COR-L47 (cell line): Measurements from ENCODE around the gene SLC6A11.
A peak's percentile ranks its signal among the peaks of the same experiment; 100 is the strongest.

Experiments used
- DNase-seq: peaks from one replicate; lab custom pipeline; 2025; lab: John Stamatoyannopoulos, UW

The SLC6A11 gene

DNA sequence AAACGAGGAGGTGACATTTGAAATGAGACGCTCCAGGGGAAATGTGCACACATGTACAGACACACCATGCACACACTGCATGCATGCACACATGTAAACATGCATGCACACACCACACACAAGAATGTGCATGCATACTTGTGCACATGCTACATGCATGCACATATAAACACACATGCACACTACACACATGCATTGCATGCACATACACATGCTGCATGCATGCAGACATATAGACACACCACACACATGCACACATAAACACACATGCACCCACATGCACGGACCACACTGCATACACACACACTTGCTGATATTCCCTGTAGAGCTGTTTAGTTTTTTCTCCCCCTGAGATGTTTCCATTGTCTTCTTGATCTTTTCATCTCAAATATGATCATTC, 138.7 kb downstream of the SLC6A11 start:
- DNase-seq: no peak

DNA sequence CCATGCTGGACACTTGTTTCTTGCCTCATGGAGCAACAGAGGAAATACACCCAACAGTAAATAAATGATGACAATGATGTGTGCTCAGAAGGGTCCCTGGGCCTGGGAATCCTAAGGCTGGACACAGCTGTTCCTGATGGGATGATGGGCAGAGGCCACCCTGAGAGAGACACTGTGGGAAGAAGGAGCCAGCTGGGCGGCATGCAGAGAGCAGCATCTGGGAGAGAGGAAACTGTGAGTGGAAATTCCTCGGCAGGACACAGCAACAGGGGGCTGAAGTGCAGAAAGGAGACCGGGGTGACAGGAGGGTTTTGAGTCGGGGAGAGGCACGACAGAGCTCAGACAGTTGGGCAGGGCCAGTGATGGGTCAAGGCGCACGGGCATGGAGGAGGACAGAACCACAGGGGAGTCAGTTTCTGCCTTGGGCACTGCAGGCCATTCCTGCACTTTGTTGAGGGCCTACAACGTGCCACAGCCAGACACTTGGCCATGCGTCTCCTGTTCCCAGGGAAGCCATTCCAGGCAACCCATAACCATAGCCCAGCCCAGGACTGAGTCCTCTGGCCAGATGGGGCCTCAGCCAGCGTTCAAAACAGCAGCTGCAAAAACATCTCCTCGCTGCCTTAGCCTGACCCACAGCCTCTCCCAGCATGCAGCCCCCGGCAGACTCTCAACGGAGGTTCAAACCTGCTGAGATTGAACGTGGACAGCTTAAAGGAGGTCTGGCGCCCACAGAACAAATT, 139.9 kb downstream of the SLC6A11 start:
- no peak for DNase-seq

DNA sequence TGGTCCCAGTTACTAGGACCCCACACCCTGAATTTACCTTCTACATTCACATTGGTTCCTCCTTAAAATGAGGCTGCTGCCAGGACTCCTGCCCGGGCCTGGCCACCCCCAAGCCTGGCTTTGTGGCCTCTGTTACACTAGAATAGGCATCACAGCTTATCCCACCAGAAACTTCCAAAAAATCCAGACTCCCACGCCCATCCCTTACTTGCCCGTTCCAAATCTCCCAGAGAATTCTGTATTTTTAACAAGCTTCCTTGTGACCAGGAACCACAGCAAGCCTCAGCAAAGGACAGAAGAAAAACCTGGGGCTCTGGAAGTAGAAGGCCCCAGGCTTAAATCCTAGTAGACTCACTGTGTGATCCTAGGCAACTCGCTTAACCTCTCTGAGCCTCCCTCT, 140.5 kb downstream of the SLC6A11 start:
- DNase-seq: no peak

DNA sequence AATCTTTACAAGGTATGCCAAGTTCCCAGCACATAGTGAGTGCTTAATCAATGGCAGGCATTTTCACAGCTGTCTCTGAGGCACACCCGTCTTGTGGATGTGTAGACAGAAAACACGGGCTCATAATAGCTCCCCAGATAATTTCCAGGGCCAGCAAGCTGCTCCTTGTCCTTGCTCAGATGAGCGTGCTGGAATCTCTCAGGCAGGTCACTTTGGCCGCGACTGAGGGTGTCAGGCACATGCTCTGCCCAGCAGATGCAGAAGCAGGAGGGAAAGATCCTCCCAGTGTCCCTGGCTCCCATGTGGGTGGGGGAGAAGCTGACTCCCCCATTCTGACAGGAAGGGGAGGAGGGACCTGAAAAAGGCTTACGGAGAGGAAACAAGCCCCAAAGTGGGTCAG, 141.0 kb downstream of the SLC6A11 start:
- DNase-seq: no peak

DNA sequence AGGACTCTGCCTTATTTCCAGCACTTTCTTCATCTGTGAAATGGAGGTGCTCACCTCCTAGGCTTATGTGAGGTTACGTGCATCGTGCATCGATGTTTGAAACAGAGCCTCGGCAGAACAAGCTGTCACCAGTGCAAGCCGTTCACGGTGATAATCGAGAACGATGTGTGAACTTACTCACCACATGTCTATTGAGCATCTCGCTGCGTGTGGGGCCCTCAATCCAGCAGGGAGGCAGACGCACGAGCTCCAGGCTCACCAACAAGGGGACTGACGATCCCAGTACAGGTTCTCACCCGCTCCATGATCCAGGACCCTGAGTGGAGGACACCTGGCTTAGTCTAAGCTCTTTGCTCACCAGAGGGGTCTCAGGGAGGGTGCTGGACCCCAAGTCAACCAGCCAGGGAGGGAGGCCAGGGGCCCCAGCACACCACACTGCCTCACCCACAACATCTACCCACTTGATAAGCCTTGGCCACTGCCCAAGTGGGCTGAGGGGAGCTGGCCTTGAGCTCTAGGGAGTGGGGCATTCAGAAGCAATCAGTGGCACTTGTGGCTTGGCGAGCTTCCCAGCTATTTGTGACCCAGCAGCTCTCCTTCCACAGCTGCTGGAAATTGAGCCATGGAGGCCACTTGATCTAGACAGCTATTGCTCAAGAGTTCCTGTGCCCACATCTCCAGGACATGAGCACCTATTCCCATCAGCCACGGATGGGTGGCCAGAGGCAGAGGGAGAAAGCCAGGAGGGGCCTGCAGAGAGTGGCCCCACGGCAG, 142.1 kb downstream of the SLC6A11 start:
- DNase-seq: peak; percentile 73

DNA sequence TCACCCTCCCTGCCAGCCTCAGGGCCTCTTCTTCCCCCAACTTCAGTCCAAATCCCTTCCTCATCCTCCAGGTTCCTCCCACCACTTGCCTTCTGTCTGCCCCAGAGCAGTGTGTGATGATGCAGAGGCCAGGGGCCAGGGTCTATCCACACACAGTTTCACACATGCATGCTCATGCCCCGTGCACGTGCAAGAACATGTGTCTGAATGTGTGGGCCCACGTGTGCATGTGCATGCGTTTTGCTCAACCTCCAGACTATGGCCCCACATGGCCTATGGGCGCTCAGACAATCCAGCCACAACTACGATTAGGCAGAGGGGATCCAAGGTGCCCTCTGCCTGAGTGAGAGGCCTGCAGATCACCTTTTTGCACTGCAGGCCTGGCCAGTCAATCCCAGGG, 144.2 kb downstream of the SLC6A11 start:
- DNase-seq: no peak

DNA sequence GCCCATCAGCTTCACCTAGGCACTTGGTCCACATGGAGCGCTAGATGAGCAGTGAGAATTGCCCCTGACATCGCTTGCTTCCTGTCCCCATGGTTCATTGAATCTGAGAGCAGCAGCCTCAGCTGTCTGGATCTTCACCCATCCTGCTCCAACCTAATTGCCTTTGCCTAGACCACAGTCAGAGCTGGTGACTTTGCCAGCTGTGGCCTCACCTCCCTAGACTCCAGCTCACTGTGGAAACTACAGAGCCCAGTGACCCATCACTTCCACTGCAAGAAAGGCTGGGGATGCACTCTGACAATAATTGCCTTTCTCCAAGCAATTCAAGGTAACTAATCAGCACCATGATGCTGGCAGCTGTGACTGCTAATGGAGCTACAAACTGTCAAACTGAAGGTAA, 145.9 kb downstream of the SLC6A11 start:
- peak; percentile 36 for DNase-seq

DNA sequence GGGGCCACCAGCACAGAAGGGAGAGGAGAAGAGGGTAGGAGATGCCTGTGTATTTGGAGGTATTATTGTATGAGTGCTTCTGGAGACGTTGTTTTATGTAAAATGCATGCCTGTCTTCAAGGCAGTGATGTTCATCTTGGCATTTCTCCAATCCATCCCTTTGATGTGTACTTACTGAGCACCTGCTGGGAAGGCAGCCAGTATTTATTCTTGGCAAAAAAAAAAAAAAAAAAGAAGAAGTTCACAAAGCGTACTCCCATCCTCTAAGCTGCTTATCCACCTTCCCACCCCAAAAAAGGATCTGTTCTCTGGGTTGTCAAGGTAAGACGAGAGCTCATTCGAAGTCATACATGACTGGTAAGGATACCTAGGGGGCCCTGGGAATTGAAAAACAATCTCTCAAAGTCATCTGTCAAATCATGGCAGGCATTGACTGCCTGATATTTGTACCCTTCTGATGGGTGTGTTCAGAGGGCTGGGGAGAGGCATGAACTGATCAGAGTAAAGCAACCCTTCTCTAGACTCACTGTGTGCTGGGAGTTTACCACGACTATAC, 146.5 kb downstream of the SLC6A11 start:
- DNase-seq: peak; percentile 78

DNA sequence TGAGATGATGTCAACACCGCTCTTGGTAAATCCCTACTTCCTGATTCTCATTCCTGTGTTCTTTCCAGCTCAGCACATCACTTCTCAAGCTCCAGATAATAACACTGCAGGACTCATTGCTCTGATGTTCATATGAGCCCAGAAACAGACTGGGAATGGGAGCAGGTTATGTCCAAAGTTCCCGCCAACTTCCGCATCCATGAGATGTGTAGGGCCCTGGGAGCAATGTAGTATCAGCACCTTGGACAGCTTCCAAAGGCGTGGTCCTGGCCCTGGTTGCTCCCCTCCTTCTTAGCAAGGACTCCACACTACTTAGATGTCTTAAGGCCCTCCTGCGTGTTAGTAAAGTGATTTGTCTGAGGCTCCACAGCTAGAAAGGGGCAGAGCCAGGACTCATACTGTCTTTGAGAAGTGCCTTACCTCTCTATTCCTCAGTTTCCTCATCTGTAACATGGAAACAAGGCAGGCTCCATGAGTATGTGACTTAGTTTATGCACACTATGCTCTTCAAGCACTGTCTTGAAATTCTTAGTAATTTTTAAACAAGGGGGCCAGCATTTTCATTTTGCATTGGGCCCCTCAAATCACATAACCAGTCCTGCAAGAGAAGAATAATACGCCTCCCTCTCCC, 148.6 kb downstream of the SLC6A11 start:
- no peak for DNase-seq

DNA sequence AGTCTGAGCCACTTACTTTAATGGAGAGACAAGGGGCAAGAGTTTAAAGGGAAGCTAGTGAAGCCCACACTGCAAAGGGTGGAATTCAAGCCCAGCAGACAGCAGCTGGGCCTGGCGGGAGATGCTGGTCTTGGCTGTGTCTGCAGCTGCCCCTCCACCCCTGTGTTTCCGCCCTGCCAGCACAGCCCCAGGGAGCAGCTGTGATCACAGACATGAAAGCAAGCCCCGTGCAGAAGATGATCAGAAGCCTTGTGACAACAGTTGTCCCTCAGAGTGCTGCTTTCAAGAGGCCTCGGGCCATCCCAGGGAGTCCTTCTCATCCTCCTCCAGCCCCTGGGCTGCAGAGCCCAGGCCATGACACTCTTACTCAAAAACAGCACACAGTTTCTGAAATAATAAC, 152.4 kb downstream of the SLC6A11 start:
- DNase-seq: peak; percentile 55

DNA sequence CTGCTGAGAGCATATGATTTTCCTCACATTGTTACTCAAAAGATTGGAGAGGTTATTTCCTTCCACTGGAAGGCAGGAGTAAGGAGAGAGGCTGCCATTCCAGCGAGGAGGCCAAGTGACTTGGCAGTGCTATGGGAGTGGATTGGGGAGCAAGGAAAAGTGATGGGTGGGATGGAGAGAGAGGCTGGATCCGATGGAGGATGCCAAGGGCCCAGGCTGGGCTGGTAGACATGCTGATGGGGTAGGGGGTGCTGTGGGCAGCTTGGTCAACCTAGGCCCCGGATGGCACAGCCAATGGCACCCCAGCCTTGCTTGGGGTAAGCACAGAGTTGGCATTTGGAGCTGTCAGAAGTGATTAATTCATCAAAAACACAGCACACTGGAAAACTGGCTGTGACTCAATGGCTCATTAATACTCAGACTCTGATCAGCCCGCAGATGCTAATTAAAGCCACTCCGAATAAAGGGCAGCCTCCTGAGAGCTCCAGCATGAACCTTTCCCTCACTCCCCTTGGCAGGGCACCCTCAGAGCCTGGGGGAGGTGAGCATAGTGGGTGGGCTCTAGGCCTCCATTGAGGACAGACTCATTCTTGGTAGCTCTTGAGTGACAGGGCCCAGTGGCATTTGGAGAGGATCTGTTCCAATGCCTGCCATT, 154.4 kb downstream of the SLC6A11 start:
- DNase-seq: no peak

DNA sequence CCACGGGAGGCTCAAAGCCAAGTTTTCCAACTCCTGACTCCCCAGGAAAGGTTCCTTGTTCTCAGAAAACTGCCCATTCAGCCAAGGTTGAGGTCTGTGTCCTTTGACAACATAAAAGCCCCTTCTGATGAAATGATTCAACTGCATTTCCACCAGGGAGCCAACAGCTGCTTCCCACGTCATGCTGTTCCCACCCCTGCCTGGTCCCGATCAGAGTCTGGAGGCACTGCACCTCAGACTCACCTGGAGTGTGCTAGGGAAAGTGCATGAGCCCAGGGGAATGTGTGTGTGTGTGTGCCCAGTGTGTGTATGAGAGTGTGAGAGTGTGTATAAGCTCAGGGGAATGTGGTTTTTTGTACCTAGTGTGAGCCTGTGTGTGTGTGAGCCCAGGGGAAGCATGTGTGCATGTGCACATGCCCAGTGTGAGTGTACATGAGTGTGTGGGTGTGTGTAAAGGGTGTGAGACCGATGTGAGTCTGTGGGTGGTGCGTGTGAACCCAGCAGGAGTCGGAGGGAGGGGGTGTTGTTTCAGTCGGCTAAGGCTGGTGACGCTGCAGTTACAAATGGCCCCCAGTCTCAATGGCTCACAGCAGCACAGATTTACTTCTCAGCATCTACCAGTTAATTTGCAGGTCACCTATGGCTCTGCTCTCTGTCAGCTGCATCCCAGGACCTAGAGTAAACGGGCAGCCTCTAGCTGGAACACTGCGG, 156.2 kb downstream of the SLC6A11 start:
- DNase-seq: no peak

DNA sequence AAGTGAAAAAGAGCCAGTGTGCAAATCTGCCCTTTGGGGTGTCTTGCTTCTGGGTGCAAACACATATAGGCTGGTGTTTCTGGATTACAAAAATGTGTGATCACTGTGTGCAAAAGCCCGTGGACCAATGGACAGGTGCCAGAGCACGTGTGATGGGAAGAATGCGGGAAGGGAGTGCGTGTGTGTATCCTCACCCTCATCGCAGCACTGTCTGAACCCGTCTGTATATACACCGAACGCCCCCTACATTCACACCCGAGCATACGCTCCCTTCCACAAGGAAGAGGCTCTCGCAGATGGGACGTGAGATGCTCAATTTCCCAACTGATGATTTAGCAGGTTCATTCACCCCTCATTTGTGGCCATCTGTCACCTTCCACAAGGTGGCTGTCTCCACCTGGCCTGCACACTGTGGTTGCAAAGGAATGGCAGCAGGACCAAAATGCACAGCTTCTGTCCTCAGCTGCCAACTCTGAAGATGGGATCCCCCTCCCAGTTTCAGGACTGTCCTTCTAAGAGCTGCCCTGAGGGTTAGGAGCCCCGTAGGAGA, 157.1 kb downstream of the SLC6A11 start:
- DNase-seq: no peak

DNA sequence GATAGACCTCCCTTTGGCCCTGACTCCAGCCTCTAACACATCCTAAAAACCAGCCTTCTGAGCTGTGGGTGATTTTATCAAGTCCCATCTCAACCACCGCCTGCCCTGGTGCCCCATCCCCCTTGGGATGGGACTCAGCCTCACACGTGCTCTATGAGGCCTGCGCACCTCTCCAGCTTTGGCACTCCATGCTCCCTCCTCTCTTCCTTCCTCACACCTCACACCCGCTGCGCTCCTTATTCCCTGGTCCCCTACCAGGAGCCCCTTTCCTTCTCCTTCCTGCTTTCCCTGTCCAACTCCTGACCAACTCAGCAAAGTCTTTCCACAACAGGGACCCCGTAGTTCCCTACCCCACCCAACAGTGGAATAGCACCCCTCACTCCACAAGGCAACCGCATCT, 158.1 kb downstream of the SLC6A11 start:
- no peak for DNase-seq

DNA sequence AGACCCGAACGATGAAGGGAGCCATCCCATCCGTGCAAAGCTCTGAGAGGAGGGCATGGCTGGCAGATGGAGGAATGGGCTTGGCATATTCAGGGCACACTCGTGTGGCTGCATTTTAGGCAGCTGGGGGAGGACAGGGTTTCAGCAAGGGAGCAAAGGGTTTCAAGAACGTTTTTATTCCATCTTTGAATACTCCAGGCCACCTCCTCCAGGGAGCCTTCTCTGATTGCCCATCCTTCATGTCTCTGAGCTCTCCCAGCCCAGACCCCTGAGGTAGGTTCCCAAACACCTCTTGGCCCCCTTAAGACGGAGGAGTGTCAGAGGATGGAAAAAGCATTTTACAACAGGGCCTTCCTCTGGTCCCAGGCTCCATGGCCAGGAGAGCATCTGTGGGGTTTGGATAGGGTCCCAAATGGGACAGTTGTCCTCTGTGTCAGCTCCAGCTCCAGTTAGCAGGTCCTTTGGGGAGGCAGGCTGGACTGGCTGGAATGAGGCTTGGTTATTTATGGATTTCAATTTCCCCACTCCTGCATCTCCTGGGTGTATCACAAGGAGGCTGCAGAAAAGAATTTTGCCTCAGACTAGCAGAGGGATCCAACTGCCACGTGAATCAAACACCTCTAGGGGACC, 158.8 kb downstream of the SLC6A11 start:
- no peak for DNase-seq

DNA sequence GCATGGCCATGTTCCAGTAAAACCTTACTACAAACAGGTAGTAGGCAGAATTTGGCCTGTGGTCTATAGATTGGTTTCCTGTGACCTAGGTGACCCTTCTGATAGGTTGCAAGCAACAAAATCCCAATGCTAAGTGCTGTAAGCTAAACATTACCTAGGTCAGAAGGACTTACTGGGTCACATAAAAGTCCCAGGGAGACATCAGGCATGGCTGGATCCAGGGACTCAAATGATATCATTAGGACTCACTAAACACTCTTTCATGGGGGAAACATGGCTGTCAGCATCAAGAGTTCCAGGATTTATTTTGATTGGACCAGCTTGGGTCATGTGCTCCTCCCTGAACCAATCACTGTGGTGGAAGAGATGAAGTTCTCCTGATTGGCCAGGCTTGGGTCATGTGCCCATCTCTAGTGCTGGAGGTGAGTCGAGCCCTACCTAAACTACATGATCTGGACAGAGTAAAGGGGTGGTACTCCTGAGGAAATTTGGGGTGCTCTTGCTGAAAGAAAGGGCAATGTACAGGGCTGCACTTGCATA, 159.7 kb downstream of the SLC6A11 start:
- no peak for DNase-seq

DNA sequence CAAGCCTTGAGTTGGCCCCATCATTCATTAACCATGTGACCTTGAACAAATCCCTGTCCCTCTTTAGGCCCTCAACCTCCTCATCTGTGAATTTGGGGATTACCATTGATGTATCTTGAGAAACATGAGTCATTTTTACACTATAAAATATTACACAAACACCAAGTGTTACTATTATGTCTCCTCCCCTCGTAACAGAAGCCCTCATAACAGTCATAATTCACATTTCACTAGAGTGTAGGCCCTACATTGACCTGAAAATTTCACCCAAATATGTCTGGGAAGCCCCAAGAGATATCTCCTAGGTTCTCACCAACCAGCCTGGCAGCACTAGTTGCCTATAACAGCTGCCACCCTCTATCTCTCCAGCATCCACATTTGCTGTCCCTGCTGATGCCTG, 160.7 kb downstream of the SLC6A11 start:
- DNase-seq: no peak

DNA sequence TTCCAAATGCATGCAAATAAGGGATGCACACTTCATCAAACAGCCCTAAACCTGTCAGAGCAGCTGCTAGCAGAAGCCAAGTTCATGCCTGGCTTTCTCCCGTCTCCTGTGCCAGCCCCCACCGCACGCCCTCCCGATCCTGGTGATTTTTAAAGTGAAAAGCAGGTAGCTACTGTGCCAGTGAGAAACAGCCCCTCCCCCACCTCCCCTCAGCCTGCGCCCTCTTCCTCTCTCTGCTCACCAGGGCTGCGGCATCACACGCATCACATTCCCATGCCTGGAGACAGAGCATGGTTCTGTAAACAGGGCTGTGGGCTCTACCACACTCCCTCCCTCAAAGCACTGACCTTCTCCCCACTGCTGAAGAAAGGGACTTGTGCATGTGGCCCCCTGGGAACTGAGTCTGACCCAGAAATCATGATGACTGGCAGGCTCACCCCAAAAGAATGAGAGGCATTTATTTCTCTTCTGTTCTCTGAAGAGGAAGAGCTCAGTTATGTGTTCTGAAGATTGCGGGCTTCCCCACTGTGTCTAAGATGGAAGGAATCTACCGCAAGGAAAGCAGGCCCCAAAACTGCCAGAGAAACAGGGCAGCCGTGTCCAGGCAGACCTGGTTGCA, 162.0 kb downstream of the SLC6A11 start:
- DNase-seq: no peak

DNA sequence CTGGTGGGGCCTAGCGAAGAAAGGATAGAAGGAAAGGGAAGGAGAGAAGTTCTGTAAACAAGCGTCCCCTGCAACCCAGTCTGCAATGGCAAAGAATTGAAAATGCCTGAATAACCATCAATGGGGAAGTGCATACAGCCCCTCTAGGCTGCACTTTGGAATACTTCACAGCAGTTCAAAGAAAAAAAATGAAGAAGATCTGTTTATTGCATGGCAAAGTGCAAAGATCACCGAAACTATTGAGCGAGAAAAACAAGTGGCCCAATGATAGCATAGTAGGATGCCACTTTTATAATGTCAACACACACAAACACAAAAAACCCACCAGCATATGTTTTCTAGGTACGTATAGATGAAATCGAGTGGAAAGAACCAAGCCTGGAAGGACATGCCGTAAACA, 162.9 kb downstream of the SLC6A11 start:
- DNase-seq: no peak

DNA sequence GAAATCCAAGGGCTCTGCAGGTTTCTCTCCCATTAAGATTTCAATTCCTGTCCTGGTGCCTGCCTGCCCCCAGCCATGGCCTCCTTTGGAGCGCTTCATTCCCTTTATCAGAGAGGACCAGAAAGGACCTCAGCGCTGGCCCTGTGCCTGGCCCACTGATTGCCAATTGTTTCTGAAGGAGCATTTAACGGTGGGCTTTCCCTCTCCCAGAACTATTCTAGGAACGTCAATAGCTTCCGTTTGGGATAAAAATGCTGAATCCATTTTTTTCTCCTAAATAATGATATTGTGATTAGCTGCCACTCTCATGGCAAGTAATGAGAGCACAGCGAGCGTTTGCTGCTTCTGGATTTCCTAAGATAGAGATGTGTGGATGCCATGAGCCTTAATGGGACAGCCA, 164.3 kb downstream of the SLC6A11 start:
- no peak for DNase-seq
